HL-60/S4 (cell line): Measurements from ENCODE around the gene CRLF1.

Experiments
- in situ Hi-C: fragments of 300-500 bp; cut with MboI; formaldehyde crosslinking; loops from 2 replicates; pipeline ENCODE4 v1.14.3; 2022; ENCODE audit warnings: low sequenced_read_pairs

Gene CRLF1, protein sequence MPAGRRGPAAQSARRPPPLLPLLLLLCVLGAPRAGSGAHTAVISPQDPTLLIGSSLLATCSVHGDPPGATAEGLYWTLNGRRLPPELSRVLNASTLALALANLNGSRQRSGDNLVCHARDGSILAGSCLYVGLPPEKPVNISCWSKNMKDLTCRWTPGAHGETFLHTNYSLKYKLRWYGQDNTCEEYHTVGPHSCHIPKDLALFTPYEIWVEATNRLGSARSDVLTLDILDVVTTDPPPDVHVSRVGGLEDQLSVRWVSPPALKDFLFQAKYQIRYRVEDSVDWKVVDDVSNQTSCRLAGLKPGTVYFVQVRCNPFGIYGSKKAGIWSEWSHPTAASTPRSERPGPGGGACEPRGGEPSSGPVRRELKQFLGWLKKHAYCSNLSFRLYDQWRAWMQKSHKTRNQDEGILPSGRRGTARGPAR

DNA sequence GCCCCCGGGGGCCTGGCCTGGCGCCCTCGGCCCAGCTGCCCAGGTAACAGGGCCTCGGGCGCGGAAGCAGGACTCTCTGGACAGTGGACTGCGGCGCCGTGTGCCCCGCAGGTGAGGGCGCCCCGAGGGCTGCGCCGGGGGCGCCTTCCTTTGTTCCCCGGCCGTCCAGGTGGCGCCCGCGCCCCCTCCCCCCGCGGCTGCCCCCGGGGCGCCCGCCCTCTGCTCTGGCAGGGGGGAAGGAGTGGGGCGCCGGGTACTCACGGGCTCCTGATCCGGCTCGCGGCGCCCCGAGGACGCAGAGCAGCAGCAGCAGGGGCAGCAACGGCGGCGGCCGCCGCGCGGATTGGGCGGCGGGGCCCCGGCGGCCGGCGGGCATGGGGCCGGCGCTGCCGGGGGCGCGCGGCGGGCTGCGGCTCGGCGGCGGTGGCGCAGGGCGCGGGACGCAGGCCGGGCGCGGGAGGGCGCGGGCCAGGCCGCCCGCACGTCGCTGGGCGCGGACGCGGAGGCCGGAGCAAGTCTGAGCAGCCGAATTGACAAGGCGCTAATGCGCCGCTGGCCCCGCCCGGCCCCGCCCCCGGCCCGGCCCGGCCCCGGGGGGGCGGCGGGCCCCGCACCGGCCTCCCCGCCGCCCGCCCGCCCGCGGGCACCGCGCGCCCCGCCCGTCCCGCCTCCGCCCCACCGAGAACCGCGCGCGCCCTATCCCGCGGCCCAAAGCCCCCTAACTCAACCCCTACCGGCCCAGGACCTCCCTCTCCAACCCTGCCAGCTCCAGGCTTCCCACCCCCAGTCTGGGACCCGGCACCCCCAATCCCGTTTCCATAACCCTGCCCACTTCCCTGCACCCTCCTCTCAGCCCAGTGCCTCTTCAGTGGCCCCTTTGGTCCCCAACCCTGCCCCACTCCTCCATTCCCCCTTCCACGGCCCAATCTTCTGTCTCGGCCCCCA, at the start of gene CRLF1:
CRLF1 (minus strand) TSS at position 519 of the 945 bp plus-strand sequence; CDS start at position 376, 143 bp downstream.
- in situ Hi-C loops, result no loop called here

DNA sequence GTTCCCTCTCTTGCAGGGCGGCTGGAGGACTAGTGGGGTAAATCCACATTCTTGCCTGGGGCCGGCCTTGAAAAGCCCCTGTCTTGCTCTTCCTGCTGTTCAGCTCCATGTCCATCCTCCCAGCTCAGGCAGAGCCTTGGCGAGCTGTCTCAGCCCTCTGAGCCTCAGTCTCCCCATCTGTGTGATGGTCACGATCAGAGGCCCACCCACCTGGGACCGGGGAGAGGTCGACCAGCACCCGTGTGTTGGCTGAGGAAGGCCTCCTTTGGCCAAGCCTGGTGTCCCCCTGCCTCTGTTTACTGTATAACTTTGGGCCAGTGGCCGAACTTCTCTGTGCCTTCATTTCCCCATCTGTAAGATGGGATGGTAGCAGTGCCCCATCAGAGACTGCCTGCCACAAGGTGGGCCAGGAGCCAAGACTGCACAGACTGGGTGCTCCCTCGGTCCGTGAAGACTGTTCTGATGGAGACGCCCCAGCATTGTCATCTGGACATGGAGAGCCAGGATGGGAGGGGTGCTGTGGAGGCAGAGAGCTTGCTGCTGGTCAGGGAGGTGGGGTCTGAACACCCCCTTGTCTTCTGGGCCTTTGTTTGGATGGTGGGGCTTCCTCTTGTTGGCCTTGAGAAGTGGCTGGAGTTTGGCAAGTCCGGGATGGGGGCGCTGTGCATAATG, 48.7 kb upstream of the CRLF1 start:
- in situ Hi-C loops, result no loop called here

DNA sequence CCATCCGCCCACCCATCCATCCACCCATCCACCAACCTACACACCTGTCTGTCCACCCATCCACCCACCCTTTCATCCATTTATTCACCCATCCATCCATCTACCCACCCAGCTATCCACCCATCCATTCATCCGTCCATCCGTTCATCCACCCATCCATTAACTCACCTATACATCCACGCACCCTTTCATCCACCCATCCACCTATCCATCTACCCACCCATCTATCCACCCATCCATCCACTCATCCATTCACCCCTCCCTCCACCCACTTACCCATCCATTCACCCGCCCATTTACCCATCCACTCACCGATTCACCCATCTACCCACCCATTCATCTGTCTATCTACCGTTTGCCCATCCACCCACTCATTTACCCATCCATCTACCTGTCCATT, 47.9 kb upstream of the CRLF1 start:
- in situ Hi-C loops, result no loop called here

DNA sequence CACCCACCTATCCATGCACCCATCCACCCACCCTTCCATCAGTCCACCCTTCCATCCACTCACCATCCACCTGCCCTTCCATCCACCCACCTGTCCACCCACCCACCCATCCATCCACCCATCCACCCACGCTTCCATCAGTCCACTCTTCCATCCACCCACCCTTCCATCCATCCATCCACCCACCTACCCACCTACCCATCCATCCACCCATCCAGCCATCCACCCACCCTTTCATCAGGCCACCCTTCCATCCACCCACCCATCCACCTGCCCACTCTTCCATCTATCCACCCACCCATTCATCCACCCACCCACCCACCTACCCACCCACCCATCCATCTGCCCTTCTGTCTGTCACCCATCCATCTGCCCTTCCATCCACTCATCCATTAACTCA, 47.3 kb upstream of the CRLF1 start:
- in situ Hi-C loops, result no loop called here

DNA sequence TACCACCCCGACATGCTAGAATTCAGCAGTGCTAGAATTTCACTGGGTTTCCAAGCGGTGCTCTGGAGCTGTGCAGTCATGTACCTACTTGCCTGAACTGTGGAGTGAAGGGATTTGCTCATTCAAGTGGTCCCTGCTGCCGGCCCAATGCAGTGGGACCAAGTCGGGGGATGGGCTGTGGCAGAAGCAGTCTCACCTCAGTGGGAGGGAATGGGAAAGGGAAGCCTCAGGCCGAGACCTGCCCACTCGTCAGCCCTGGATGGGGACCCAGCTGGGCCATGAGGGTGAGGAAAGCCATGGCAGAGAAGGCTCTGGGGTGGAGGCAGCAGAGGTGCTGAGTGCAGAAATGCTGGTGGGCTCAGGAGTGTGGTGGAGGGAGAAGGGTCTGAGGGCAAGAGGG, 45.1 kb upstream of the CRLF1 start:
- in situ Hi-C loops, result no loop called here

DNA sequence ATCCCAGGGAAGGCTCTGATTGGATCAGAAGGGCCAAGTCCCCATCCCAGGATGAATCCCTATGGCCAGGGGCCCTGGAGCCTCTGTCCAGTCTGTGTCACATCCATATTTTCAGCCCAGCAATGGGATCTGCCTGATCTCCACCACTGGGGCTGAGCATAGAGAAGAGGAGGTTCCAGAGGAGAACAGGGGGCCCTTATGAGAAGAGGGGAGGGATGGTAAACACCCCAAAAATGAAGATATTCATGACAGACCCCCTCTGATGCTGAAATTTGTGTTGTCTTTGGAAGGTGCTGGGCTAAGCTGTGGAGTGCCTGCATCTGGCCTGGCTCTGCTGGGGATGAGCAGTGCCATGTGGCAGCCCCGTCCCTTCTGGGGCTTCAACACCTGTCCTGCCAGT, 44.7 kb upstream of the CRLF1 start:
- in situ Hi-C loops, result no loop called here

DNA sequence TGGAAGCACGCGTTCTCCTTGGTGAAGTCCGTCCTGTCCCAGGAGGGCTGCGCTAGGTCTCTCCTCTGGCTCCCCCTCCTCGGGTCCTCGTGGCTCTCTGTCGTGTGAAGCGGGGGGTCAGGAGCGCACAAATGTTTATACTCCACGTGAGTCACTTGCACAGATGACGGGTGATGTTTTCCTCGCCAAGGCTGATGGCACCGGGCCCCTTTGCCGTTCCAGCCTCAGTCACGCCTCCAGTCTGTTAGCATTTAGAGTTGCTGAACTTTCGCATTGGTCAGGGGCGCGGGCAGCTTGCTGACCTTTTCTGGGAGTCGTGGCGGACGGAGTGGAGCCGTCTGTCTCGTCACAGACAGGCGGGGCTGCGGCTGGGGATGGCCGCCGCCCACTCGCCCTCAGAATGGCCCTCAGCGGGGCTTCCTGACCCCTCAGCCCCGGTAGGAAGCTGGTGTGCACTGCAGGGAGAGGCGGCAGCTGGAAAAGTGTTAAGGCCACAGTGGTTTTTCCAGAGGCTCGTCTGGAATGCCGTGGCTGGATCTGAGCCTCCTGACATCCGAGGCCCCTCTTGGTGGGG, 44.0 kb upstream of the CRLF1 start:
- in situ Hi-C loops, result no loop called here

DNA sequence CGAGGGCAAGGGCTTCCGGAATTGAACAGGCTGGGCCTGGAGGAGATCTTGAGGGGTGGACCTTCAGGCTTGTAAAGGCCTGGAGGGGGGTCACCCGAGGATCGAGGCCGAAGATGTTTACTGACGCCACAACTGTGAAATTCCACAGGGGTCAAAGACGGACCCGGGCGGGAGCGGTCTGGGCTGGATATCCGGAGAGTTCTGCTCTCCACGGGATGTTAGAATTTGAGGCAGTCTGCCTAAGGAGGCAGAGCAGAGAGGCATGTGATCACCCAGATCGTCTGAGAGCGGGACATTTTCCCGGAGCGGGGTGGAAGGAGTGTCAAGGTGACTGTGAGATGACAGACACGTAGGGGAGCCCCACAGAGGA, 43.4 kb upstream of the CRLF1 start:
- in situ Hi-C loops, result no loop called here

DNA sequence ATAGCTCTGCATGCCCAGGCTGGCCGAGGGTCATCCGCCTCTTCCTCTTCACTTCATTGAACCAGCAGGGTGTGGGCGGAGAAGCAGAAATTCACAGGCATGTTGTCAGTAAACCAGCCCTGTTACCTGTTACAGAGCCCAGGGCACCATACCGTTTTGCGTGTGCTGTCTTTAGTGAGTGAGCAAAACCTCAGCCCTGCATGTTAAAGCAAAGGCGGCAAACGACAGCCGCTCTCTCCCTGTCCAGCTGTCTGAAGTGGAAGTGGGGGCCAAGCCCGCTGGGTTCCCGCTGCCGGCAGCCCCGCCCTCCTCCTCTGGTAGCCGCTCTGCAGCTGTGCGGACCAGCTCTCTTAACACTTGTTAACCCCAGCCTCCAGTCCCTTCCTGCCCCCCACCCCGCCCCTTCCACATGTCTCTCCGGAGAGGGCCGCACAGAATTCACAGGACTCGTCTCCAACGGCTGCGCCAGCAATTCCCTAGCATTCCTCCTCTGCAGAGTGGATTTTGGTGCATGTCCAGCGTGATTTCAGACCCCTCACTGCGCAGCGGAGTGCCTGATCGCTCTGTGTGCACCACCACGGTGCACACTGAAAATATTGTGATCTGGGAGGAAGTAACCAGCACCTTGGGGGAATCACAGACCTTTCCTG, 42.9 kb upstream of the CRLF1 start:
- in situ Hi-C loops, result no loop called here

DNA sequence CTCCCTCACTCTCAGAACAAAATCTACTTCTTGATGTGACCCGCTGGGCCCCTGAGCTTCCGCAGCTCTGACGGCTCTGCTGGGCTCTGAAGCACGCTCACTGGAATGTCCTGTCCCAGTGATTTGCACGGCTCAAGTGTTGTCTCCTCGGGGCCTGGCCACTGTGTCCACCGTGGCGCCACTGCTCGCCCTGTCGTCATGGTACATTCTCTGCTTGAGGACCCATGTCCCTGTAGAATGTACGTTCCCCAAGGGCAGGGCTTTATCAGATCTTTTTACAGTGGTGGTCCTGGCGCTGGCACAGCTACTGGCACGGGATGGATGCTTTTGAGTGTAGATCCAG, 42.3 kb upstream of the CRLF1 start:
- in situ Hi-C loops, result no loop called here

DNA sequence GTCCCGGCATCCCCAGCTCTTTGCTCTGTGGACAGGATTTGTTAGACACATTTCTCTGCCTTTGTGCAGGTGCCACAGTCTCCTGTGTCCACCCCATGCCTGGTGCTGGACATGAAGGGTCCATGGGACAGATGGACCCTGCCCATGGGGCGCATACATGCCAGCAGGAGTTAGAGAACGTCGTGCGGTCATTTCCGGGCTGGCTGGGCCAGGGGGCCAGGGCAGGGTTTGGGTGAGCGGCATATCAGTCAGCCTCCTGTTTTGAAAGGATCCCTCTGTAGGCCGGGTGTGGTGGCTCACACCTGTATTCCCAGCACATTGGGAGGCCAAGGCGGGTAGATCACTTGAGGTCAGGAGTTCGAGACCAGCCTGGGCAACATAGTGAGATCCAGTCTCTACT, 41.2 kb upstream of the CRLF1 start:
- in situ Hi-C loops, result no loop called here

DNA sequence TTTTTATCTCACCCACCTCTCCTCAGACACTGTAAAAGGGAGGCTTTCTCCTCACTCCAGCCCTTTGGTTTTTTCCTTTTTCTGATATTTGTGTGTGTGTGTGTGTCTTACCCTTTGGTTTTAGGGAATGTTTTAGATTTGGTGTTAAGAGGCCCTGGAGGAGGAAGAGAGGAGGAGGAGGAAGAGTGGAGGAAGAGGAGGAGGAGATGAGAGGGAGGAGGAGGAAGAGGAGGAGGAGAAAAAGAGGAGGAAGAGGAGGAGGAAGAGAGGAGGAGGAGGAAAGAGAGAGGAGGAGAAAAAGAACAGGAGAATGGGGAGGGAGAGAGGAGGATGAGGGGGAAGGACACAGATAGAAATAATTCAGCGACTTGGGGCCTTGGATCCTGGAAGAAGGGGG, 40.8 kb upstream of the CRLF1 start:
- in situ Hi-C loops, result no loop called here

DNA sequence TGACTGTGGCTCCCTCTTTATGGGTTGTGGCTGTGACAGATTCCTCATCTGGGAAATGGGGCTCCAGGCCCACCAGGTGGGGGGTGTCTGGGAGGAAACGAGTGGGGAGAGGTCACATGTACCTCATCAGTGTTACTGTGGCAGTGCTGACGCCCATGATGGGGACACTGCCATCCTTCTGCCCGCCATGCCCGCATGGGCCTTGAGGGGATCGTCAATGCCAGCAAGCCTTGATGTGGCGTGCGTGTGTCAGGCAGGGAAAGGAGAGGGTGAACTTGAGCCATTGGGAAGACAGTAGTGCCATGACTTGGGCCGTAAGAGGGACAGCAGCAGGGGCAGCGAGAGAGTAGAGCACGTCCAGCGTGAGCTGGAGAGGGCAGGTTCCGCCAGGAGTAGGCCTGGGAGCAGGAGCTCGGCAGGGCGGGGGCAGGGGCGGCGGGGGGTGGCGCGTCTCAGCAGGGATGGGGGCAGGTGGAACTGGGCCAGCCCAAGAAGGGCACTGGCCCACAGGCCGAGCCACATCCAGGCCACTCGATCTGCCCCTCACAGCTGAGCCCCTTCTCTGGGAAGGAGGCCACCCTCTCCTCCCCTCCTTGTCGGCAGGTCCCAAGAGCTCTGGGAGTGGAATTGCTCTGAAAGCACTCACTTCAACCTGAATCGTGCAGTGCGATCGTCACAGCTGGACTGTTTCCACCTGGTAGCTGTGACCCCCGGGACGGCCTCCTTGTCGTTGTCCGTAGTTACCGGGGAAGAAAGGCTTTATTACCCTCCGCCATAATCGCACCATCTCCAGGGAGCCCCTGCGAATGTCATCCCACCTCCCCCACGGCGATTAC, 40.2 kb upstream of the CRLF1 start:
- in situ Hi-C loops, result no loop called here

DNA sequence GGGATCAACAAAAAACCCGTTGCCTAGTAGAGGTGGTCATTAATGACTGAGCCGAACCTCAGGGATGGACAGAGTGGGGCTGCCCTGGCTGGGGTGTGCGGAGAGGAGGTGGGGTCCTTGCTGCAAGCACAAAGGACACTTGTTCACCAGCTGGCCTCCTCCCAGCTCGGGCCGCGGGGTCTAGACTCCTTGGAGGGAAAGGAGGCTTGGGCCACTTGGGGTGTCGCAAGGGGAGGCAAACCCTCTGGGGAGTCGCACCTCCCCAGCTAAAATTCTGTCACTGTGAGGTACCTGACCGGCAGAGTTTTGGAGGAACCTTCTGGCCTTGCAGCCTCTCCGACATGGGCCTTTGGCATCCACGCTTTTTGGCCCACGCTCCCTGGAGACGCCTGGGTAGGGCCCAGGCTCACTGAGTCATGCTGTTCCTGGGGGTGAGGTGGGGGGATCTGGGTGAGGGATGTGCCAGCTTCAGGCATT, 38.5 kb upstream of the CRLF1 start:
- in situ Hi-C loops, result no loop called here

DNA sequence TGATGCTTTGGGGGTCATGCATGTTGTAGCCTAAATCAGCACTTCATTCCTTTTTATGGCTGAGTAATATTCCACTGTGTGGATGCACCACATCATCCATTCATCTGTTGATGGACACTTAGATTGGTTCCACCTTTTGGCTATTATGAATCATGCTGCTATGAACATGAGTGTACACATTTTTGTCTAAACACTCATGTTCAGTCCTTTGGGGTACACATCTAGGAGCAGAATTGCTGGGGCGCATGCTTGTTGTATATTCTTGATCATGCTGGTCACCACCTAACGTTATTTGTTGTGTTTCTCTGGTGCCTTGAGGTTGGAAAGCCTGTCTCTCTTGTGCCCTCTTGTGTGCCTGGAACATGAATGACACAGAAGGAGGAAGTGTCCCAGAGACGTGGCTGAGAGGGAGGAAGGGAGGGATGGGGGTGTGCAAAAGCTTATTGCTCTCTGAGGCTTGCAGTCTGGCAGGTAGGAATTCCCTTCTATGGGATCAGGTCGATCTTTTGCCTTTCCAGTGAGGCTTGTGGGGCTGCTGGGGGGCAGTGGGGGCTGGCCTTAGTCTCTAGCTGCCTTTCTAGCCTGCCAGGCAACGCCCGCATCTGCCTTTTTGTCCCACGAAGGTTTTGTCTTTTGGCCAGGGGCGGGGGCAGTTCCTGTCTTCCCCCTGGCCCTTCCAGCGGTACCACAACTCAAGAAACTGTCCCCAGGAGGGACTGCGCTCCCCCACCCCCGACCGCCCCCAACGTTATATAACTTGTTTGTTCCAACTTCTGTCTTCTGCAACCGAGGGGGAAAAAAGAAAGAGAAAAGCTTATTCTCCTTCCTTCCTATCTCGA, 37.8 kb upstream of the CRLF1 start:
- in situ Hi-C loops, result no loop called here

DNA sequence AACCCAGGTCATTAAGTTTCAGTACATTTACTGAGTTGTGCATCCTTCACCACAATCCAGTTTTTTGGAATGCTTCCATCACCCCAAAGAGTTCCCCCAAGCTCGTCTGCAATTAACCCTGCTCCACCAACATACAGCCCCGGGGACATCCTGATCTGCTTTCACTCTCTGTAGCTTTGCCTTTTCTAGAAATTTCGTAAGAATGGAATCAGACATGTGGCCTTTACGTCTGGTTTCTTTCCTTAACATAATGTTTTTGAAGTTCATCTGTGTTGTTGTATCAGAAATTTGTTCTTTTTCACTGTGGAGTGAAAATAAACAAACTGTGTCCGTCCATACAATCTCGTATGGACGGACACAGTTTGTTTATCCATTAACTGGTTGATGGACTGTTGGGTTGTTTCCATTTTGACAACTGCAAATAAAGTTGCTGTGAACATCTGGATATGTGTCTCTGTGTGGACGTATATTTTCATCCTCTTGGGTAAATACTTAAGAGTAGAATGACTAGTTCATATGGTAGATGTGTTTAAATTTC, 33.2 kb upstream of the CRLF1 start:
- in situ Hi-C loops, result no loop called here

DNA sequence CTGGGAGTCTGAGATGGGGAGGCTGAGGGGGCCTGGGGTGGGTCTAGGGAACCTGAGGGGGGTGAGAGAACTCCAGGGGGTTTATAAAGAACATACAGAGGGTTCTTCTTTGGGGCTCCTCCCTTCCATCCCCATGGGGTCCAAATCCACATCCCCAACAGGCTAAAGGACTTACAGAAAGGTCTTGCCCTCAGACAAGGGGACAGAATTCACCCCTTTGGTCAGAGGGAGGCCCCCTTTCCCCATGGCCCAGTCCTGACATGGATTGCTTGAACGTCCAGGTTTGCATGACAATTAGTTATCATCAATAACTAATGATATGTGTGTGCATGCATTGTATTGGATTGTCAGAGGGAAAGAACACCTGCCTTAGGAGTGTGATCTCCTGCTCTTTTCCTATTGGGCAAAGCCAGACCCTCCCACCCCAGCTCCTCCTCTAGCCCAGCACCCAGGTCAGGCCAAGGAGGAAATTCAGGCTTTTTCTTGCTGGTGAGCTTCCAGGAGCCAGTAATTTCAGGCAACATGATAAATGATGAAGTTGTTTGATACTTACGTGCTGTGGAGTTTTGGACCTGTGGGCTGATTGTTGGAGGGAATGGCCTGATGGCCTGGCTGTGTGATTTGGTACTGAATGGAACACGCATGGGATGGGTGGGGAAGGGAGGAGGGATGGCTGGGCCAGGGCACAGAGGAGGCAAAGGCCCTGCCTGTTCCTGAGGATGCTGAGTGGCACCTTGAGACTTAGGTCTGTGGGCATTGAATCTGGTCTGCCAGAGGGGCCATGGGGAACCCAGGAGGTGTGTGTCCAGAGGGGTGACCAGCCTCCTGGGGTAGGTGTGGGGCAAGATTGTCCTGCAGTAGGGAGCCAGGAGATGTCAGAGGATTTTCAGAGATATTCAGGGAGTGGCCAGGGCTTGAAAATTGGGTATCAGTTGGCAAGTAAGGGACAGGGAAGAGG, 31.4 kb upstream of the CRLF1 start:
- in situ Hi-C loops, result no loop called here
